PC-9 (cell line): ENCODE results near the gene TNP2.

Source experiments
- CTCF ChIP-seq: fragments of 200-600 bp; sonication (generic); conservative IDR thresholded peaks from 2 replicates; pipeline ENCODE4 v1.6.1; 2017; ENCODE audit warnings: mixed run types, antibody characterized with exemption, mild to moderate bottlenecking, moderate library complexity
- EZH2 ChIP-seq: fragments of 200-600 bp; sonication (generic); IDR thresholded peaks from 2 replicates; pipeline ENCODE4 v1.8.0; 2017; ENCODE audit warnings: antibody characterized with exemption, low read depth

DNA sequence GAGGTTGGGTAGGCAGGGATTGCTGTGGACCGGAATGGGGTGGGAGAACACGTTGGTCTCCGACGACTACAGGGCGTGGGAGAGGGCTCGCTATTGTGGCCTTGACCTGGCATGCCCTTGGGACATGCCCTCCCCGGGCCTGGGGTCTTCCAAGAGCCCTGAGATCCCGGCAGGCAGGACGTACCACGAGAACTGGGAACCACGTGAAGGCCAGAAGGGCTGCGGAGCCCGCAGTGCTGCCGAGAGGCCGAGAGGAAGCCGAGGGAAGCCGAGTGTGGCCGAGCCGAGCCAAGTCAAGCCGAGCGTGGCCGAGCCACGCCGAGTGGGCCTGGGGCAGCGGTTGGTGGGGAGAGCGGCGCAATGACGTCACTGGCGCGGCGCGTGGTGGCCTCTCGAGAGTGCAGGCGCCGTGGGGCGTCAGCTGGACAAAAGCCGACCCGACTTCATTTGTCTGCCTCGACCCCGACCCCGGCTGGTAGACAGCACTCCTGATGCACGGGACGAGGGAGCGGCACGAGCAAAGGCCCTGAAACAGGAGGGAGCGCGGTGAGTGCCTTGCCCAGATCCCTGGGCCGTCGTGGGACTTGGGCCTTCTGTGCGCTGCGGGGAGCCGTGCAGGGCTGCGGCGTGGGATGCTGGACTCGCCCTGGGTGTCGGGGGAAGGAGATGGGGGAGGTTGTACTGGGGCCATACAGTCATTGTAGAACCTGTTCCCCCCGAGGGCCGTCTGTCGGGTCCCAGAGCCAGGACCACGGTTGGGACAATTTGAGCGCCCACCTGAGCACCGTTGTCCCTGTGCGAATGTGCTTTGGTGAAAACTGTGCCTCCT, 19.7 kb downstream of the TNP2 start:
- no peak for TF ChIP-seq EZH2
- TF ChIP-seq CTCF, result no peak
